K562 treated with DMSO at 1 percent for 48 hours (cell line): Measurements from ENCODE around the gene OR5P2. TPM values are rescaled to one million over a fixed set of nuclear protein-coding genes. Genes with fewer than 3 reads are reported as not detected.

Experiments used
- total RNA-seq: library from RNA; unstranded; fragments of 300-600 nt; gene quantifications from 2 replicates; pipeline ENCODE4 v1.2.3, GENCODE V29; 2022; ENCODE audit warnings: low replicate concordance; ENCODE audit errors: extremely low read depth

The OR5P2 gene, protein sequence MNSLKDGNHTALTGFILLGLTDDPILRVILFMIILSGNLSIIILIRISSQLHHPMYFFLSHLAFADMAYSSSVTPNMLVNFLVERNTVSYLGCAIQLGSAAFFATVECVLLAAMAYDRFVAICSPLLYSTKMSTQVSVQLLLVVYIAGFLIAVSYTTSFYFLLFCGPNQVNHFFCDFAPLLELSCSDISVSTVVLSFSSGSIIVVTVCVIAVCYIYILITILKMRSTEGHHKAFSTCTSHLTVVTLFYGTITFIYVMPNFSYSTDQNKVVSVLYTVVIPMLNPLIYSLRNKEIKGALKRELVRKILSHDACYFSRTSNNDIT
- total RNA-seq = not detected in 2 replicates

GRCh38 chr11:7796842-7797241, at the start of gene OR5P2:
TSS of gene OR5P2 (minus strand) at chr11:7796942. CDS start at chr11:7796942, 0 bp downstream.

GRCh38 chr11:7830740-7831139, 34.0 kb upstream of the OR5P2 start, which contains the start of gene OR5P3:
TSS of gene OR5P3 (minus strand) at chr11:7830840.

Other genes starting within 250 kb of the OR5P2 start
- not detected in 2 replicates for gene CYB5R2, start 123.4 kb downstream of the OR5P2 start, total RNA-seq
- gene OVCH2, start 90.5 kb downstream of the OR5P2 start, total RNA-seq = not detected in 2 replicates
- gene OR5P3, start 33.9 kb upstream of the OR5P2 start, total RNA-seq = not detected in 2 replicates
- gene OR10A6, start 134.3 kb upstream of the OR5P2 start, total RNA-seq = not detected in 2 replicates
- not detected in 2 replicates for gene OR10A3, start 144.8 kb upstream of the OR5P2 start, total RNA-seq
- not detected in 2 replicates for gene NLRP10, start 168.5 kb upstream of the OR5P2 start, total RNA-seq
- 734 TPM in 1 of 2 replicates, not detected in the other for gene EIF3F, start 190.4 kb upstream of the OR5P2 start, total RNA-seq